Measurements from ENCODE around the gene NHLRC3. TPM values are rescaled to one million over a fixed set of nuclear protein-coding genes. Genes with fewer than 3 reads are reported as not detected.
"Not testable (repeated sequence)": the region's sequence is repeated elsewhere in the genome, so short reads cannot be mapped to it uniquely, and the experiment has no call there.

The NHLRC3 gene
- total RNA-seq, 1 donor from 2014 or later = 19.2 TPM

DNA sequence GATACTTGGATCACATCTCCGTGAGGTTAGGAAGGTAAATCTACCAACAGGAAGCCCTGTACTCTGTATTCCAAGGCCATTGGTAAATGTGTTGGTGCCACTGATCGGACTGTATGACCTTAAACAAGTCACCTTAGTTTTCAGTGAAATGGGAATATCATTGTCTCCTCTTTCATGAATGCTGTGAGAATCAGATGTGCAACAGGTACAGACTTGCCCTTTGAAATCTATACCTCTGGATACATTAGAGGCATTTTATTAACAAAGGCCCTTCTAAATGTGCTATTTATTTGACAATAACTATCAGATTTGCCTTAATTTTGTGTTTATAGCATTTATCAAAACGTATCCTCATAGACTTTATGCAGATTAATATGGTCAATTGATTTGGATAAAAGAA, 11.0 kb downstream of the NHLRC3 start:
- DNase-seq (ENCODE audit: low spot score) = no peak
- no peaks in the 10 kb centered on the region for H3K27me3 Mint-ChIP-seq (ENCODE audit: insufficient read depth)
- no peaks in the 10 kb centered on the region for H3K9me3 Mint-ChIP-seq
- peaks cover 11% of the 10 kb centered on the region for H3K36me3 Mint-ChIP-seq (ENCODE audit: low read depth)
- H3K4me3 Mint-ChIP-seq = no peak overlapping the region
- H3K27ac Mint-ChIP-seq = no peak overlapping the region
- intact Hi-C loops (cut with micrococcal nuclease) = no loop called here
- peaks cover 6% of the 10 kb centered on the region for H3K4me1 Mint-ChIP-seq (ENCODE audit: low read depth)

GRCh38 chr13:39051157-39051556, 12.9 kb downstream of the NHLRC3 start:
- no peak overlapping the region for H3K27ac Mint-ChIP-seq
- peaks cover 3% of the 10 kb centered on the region for H3K9me3 Mint-ChIP-seq
- DNase-seq (ENCODE audit: low spot score) = no peak
- peaks cover 6% of the 10 kb centered on the region for H3K4me1 Mint-ChIP-seq (ENCODE audit: low read depth)
- H3K27me3 Mint-ChIP-seq (ENCODE audit: insufficient read depth) = no peaks in the 10 kb centered on the region
- H3K4me3 Mint-ChIP-seq = no peak overlapping the region
- intact Hi-C loops (cut with micrococcal nuclease) = loop anchor here (1.0 to 5.0 kb wide), 6 partner anchors 44 to 625 kb away; no protein-coding TSS in a partner anchor
- peaks cover 6% of the 10 kb centered on the region for H3K36me3 Mint-ChIP-seq (ENCODE audit: low read depth)

- intact Hi-C loops (cut with micrococcal nuclease) = loop anchor here (5.0 kb wide), 1 partner anchor 94 kb away; no protein-coding TSS in a partner anchor
- peaks cover 4% of the 10 kb centered on the region for H3K9me3 Mint-ChIP-seq
- H3K36me3 Mint-ChIP-seq (ENCODE audit: low read depth) = peaks cover 6% of the 10 kb centered on the region
- peaks cover 6% of the 10 kb centered on the region for H3K4me1 Mint-ChIP-seq (ENCODE audit: low read depth)
- DNase-seq (ENCODE audit: low spot score) = no peak
- no peak overlapping the region for H3K4me3 Mint-ChIP-seq
- no peaks in the 10 kb centered on the region for H3K27me3 Mint-ChIP-seq (ENCODE audit: insufficient read depth)
- H3K27ac Mint-ChIP-seq = no peak overlapping the region
Observed at GRCh38 chr13:39052944-39053343, 14.7 kb downstream of the NHLRC3 start.

- intact Hi-C loops (cut with micrococcal nuclease) = loop anchor here (5.0 kb wide), 1 partner anchor 93 kb away; no protein-coding TSS in a partner anchor
- Mint-ChIP-seq H3K4me1 (ENCODE audit: low read depth) (peaks cover 6% of the 10 kb centered on the region), H3K36me3 (ENCODE audit: low read depth) (peaks cover 2% of the 10 kb centered on the region), H3K27me3 (ENCODE audit: insufficient read depth) (no peaks in the 10 kb centered on the region), H3K27ac (no peak overlapping the region), H3K9me3 (peaks cover 4% of the 10 kb centered on the region), H3K4me3 (no peak overlapping the region)
- no peak for DNase-seq (ENCODE audit: low spot score)
Observed at GRCh38 chr13:39054112-39054511, 15.9 kb downstream of the NHLRC3 start.

DNA sequence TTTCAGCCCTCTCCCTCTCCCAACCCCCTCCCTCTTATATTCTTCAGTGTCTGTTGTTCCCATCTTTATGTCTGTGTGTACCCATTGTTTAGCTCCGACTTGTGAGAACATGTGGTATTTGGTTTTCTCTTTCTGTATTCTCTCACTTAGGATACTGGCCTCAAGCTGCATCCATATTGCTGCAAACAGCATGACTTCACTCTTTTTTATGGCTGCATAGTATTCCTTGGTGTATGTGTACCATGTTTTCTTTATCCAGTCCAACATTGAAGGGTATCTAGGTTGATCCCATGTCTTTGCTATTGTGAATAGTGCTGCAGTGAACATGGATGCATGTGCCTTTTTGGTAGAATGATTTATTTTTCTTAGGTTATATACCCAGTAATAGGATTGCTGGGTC, 17.8 kb downstream of the NHLRC3 start:
- H3K36me3 Mint-ChIP-seq (ENCODE audit: low read depth) = peaks cover 5% of the 10 kb centered on the region
- H3K9me3 Mint-ChIP-seq = peaks cover 4% of the 10 kb centered on the region
- intact Hi-C loops (cut with micrococcal nuclease) = no loop called here

DNA sequence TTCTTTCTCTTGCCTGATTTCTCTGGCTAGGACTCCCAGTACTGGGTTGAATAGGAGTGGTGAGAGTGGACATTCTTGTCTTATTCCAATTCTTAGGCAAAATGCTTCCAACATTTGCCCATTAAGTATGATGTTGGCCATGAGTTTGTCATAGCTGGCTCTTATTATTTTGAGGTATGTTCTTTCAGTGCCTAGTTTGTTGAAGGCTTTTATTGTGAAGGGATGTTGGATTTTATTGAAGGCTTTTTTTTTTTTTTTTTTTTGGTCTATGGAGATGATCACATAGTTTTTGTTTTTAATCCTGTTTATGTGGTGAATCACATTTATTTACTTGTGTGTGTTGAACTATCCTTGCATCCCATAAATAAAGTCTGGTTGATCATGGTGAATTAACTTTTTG, 19.8 kb downstream of the NHLRC3 start:
- Mint-ChIP-seq H3K27ac (no peak overlapping the region), H3K27me3 (ENCODE audit: insufficient read depth) (no peaks in the 10 kb centered on the region), H3K36me3 (ENCODE audit: low read depth) (peaks cover 5% of the 10 kb centered on the region), H3K9me3 (peaks cover 4% of the 10 kb centered on the region), H3K4me1 (ENCODE audit: low read depth) (peaks cover 6% of the 10 kb centered on the region), H3K4me3 (no peak overlapping the region)
- DNase-seq (ENCODE audit: low spot score) = no peak
- intact Hi-C loops (cut with micrococcal nuclease) = no loop called here

More for the DNA sequence above, 17.8 kb downstream of the NHLRC3 start:
- Mint-ChIP-seq H3K4me1 (ENCODE audit: low read depth) (peaks cover 6% of the 10 kb centered on the region), H3K27ac (no peak overlapping the region), H3K27me3 (ENCODE audit: insufficient read depth) (no peaks in the 10 kb centered on the region), H3K4me3 (no peak overlapping the region)
- DNase-seq (ENCODE audit: low spot score) = no peak

DNA sequence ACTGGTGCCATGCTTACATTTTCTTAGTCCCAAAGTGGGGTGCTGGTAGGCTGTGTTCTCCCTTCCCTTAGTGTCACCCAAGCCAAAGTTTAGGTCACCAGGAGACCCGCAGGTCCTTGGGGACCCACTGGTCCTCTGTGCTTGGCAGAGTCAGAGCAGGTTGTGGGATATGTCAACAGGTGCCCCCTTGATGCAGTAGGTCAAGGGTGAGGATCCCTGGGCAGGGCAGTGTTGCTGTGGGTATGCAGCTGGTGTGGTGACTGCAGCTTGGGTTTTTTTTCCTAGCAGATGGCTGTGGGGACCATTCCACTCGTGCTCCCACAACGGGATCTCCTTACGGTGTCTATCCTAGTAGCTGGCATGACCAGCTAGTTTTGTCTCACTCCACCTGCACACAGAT, 23.7 kb downstream of the NHLRC3 start:
- Mint-ChIP-seq H3K36me3 (ENCODE audit: low read depth) (peaks cover 3% of the 10 kb centered on the region), H3K4me3 (no peak overlapping the region), H3K9me3 (peaks cover 4% of the 10 kb centered on the region), H3K27ac (no peak overlapping the region), H3K27me3 (ENCODE audit: insufficient read depth) (no peaks in the 10 kb centered on the region), H3K4me1 (ENCODE audit: low read depth) (no peaks in the 10 kb centered on the region)
- intact Hi-C loops (cut with micrococcal nuclease) = no loop called here
- DNase-seq (ENCODE audit: low spot score) = no peak

GRCh38 chr13:39072842-39073241, 34.6 kb downstream of the NHLRC3 start:
- intact Hi-C loops (cut with micrococcal nuclease) = no loop called here
- H3K36me3 Mint-ChIP-seq (ENCODE audit: low read depth) = no peaks in the 10 kb centered on the region
- H3K4me1 Mint-ChIP-seq (ENCODE audit: low read depth) = no peaks in the 10 kb centered on the region
- H3K4me3 Mint-ChIP-seq = no peak overlapping the region
- peaks cover 14% of the 10 kb centered on the region for H3K9me3 Mint-ChIP-seq
- peaks cover 26% of the 10 kb centered on the region for H3K27me3 Mint-ChIP-seq (ENCODE audit: insufficient read depth)
- no peak for DNase-seq (ENCODE audit: low spot score)
- no peak overlapping the region for H3K27ac Mint-ChIP-seq

DNA sequence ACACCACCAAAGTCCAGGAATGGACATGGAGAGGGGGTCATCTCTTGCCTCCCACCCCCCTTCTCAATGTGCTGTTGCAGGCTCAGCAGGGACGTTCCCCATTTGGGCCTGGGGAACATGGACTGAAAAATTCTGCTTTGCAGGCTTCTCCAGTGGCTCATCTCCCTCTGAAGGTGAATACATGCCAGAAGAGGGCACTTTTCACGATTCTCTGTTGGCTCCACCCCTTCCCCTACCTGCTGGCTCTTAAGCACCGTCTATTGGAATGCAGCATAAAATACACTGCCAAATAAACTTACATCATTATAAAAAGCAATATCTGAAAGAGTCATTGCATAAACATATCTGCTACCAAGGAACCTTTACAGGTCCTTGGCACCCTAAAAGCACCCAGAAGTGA, 35.7 kb downstream of the NHLRC3 start:
- Mint-ChIP-seq H3K36me3 (ENCODE audit: low read depth) (no peaks in the 10 kb centered on the region), H3K4me1 (ENCODE audit: low read depth) (no peaks in the 10 kb centered on the region), H3K27ac (no peak overlapping the region), H3K4me3 (no peak overlapping the region), H3K9me3 (peaks cover 14% of the 10 kb centered on the region), H3K27me3 (ENCODE audit: insufficient read depth) (peaks cover 26% of the 10 kb centered on the region)
- intact Hi-C loops (cut with micrococcal nuclease) = no loop called here
- DNase-seq (ENCODE audit: low spot score) = no peak

GRCh38 chr13:39086251-39086945, 48.1 kb downstream of the NHLRC3 start:
- H3K27ac Mint-ChIP-seq; H3K4me3 Mint-ChIP-seq; H3K36me3 Mint-ChIP-seq (ENCODE audit: low read depth); intact Hi-C loops (cut with micrococcal nuclease); H3K9me3 Mint-ChIP-seq; DNase-seq (ENCODE audit: low spot score); H3K4me1 Mint-ChIP-seq (ENCODE audit: low read depth); H3K27me3 Mint-ChIP-seq (ENCODE audit: insufficient read depth): not testable (repeated sequence)

DNA sequence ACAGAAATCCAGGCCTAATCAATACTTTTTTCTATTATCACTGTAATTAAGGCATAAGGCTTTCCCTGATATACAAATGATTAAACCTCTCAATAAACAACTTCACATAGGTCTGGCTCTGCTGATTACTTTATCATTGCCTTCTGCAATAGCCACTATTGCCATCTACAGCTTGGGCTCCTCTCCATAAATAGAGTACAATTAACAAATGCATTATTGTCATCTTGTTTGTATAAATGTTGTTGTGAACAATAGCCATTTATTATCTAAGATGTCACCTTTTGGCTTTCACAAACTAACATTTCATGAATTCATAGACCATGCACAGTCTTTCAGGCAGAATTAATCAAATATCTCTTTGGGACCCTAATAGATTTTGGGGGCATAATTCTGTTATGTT, 53.3 kb downstream of the NHLRC3 start:
- peaks cover 9% of the 10 kb centered on the region for H3K9me3 Mint-ChIP-seq
- peaks cover 35% of the 10 kb centered on the region for H3K4me1 Mint-ChIP-seq (ENCODE audit: low read depth)
- intact Hi-C loops (cut with micrococcal nuclease) = loop anchor here (10.0 kb wide), 1 partner anchor 1683 kb away; the partner anchor contains the start of gene MRPS31
- peaks cover 3% of the 10 kb centered on the region for H3K36me3 Mint-ChIP-seq (ENCODE audit: low read depth)
- no peak overlapping the region for H3K4me3 Mint-ChIP-seq
- H3K27me3 Mint-ChIP-seq (ENCODE audit: insufficient read depth) = no peaks in the 10 kb centered on the region
- no peak for DNase-seq (ENCODE audit: low spot score)
- no peak overlapping the region for H3K27ac Mint-ChIP-seq

DNA sequence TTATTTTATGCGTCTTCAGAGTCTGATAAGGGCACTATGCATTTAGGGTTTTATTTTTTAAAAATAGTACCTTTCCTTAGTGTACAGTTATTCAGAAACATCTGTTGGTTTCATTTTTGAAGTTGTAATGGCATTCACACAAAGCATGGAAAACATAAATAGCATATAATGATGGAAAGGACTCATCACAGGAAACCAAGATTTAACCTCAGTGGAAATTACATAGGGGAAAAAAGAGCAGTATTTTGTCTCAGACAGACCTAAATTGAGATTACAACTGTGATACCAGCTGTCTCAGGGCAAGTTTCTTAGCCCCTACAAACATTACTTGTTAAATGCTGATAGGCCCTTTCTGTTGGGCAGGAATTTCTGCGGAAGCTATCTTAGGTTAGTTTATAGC, 57.2 kb downstream of the NHLRC3 start:
- intact Hi-C loops (cut with micrococcal nuclease) = loop anchor here (1.0 to 10.0 kb wide), 11 partner anchors 37 to 1679 kb away; partner anchors contain the start of genes COG6, MRPS31, NHLRC3 and PROSER1
- no peak for DNase-seq (ENCODE audit: low spot score)
- H3K9me3 Mint-ChIP-seq = peaks cover 15% of the 10 kb centered on the region
- H3K27ac Mint-ChIP-seq = peak overlapping the region; percentile 92
- H3K4me1 Mint-ChIP-seq (ENCODE audit: low read depth) = peaks cover 35% of the 10 kb centered on the region
- H3K36me3 Mint-ChIP-seq (ENCODE audit: low read depth) = peaks cover 3% of the 10 kb centered on the region
- peak overlapping the region; percentile 68 for H3K4me3 Mint-ChIP-seq
- H3K27me3 Mint-ChIP-seq (ENCODE audit: insufficient read depth) = no peaks in the 10 kb centered on the region

GRCh38 chr13:39099231-39099630, 61.0 kb downstream of the NHLRC3 start:
- Mint-ChIP-seq H3K9me3 (peaks cover 6% of the 10 kb centered on the region), H3K4me1 (ENCODE audit: low read depth) (peaks cover 23% of the 10 kb centered on the region), H3K4me3 (no peak overlapping the region), H3K36me3 (ENCODE audit: low read depth) (no peaks in the 10 kb centered on the region), H3K27me3 (ENCODE audit: insufficient read depth) (no peaks in the 10 kb centered on the region), H3K27ac (no peak overlapping the region)
- DNase-seq (ENCODE audit: low spot score) = no peak
- intact Hi-C loops (cut with micrococcal nuclease) = loop anchor here (5.0 to 10.0 kb wide), 6 partner anchors 33 to 1676 kb away; partner anchors contain the start of genes COG6, MRPS31 and UFM1
